Panc1 (cell line): ENCODE data around the gene MRGPRE.

ENCODE experiments used
- CTCF ChIP-seq: fragments of 450-650 bp; IDR thresholded peaks from 2 replicates; pipeline ENCODE4 v1.5.1; 2017; ENCODE audit warnings: mild to moderate bottlenecking
- POLR2AphosphoS5 ChIP-seq: IDR thresholded peaks from 2 replicates; pipeline ENCODE4 v1.6.1; 2012; ENCODE audit warnings: mild to moderate bottlenecking, low read depth, low read length, moderate library complexity
- REST ChIP-seq, 2 experiments: IDR thresholded peaks; 2 replicates each; pipeline ENCODE4 v1.6.1; 2011 to 2012; ENCODE audit warnings: low read depth in 2 of 2, control low read depth in 1 of 2, low read length in 1 of 2, mild to moderate bottlenecking in 1 of 2, moderate library complexity in 1 of 2; ENCODE audit not compliant: insufficient read depth in 1 of 2

- TF ChIP-seq CTCF, result no peak
- no peak for TF ChIP-seq POLR2AphosphoS5
- no peak for TF ChIP-seq REST (IDR thresholded peaks at IDR 0.05; ENCODE audit: insufficient read depth in 1 of 2, low read depth in 2 of 2, low read length in 1 of 2)
Observed at GRCh38 chr11:3206156-3206921, 25.9 kb downstream of the MRGPRE start.
